OCI-LY3 (cell line): Measurements from ENCODE around the gene DFFB.

Experiments
- H2AFZ ChIP-seq: fragments of 200-600, 300-600 bp; shearing (Covaris generic); 2 replicates; pipeline ENCODE4 v1.6.0; 2014; ENCODE audit warnings: antibody characterized with exemption, low read depth, low read length
- H3K27ac ChIP-seq: fragments of 200-600, 300-600 bp; sonication (generic); 2 replicates; pipeline ENCODE4 v1.5.1; 2014; ENCODE audit warnings: mild to moderate bottlenecking, low read length, moderate library complexity, mixed read lengths
- H3K27me3 ChIP-seq: fragments of 200-600, 300-600 bp; sonication (generic); 2 replicates; pipeline ENCODE4 v1.6.1; 2014; ENCODE audit warnings: low read depth, low read length, mixed read lengths
- H3K36me3 ChIP-seq: fragments of 200-600, 300-600 bp; sonication (generic); replicated peaks from 2 replicates; pipeline ENCODE3; 2014; ENCODE audit warnings: low read depth, low read length, mixed read lengths
- H3K4me1 ChIP-seq: fragments of 300-600, 200-600 bp; sonication (generic); 2 replicates; pipeline ENCODE4 v1.6.1; 2014; ENCODE audit warnings: low read length, mixed read lengths
- H3K4me2 ChIP-seq: fragments of 200-600, 300-600 bp; sonication (generic); 2 replicates; pipeline ENCODE4 v1.6.1; 2014; ENCODE audit warnings: low read length, mixed read lengths
- H3K4me3 ChIP-seq: fragments of 300-600, 200-600 bp; sonication (generic); 2 replicates; pipeline ENCODE4 v1.5.1; 2014; ENCODE audit warnings: antibody characterized with exemption, mild to moderate bottlenecking, low read length, moderate library complexity
- H3K79me2 ChIP-seq: fragments of 300-600, 200-600 bp; shearing (Covaris generic); 2 replicates; pipeline ENCODE4 v1.6.1; 2014; ENCODE audit warnings: mild to moderate bottlenecking, low read length, mixed read lengths
- H3K9ac ChIP-seq: fragments of 300-600, 200-600 bp; shearing (Covaris generic); 2 replicates; pipeline ENCODE4 v1.6.0; 2014; ENCODE audit warnings: mild to moderate bottlenecking, low read length, moderate library complexity
- H3K9me3 ChIP-seq: fragments of 200-600, 300-600 bp; shearing (Covaris generic); 2 replicates; pipeline ENCODE4 v1.6.1; 2014; ENCODE audit warnings: low read length, mixed read lengths; ENCODE audit not compliant: insufficient read depth
- H4K20me1 ChIP-seq: fragments of 200-600, 300-600 bp; sonication (generic); 2 replicates; pipeline ENCODE4 v1.6.1; 2016; ENCODE audit warnings: low read length, mixed read lengths; ENCODE audit not compliant: insufficient read depth
- EZH2phosphoT487 ChIP-seq: fragments of 200-600 bp; shearing (Covaris generic); IDR thresholded peaks from 2 replicates; pipeline ENCODE4 v1.6.1; 2018; ENCODE audit warnings: antibody characterized with exemption, mixed run types, low read depth
- TF ChIP-seq, protein P1 (sequence below): fragments of 200-600, 300-600 bp; sonication (generic); IDR thresholded peaks from 2 replicates; pipeline ENCODE4 v1.5.1; 2014; ENCODE audit warnings: antibody characterized with exemption, low read length, low read depth

DFFB gene

DNA sequence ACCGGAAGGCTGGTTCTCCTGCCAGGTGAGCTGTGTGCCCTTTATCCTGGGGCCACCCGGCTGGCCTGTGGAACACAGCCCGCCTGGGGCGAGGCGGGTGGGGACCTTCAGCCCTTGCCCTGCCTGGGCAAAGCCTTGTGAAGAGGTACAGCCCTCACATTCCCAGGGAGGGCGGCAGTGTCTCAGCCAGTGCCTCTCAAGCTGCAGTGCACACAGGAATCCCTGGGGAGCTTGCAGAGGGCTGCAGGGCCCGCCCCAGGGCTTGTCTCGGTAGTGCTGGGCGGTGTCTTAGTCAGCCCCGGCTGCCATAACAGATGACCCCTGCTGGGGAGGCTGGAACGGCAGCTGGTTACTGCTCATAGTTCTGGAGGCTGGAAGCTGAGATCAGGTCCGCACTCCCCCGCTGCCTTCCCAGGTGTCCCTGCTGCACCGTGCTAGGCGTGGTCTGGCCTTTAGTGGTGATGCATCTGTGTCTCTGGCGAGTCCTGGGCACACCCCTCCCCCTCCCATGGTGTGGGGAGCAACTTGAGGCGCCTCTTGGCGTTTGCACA lies 12.6 kb downstream of the DFFB start:
- Histone ChIP-seq H3K4me1 (no peaks in the 10 kb centered on the region), H3K27ac (no peak overlapping the region), H3K4me3 (no peak overlapping the region)

DNA sequence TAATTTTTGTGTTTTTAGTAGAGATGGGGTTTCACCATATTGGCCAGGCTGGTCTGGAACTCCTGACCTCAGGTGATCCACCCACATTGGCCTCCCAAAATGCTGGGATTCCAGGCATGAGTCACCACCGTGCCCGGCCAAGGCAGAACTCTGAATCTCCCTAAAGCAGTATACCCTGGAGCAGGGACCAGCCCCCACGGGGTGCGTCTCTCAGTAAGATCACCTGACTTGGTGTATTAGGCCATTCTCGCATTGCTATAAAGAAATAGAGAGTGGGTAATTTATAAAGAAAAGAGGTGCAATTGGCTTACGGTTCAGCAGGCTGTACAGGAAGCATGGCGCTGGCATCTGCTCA lies 14.2 kb downstream of the DFFB start:
- H3K4me3 ChIP-seq = no peak overlapping the region
- H3K27ac ChIP-seq = no peak overlapping the region
- peaks cover 10% of the 10 kb centered on the region for H3K36me3 ChIP-seq
- no peaks in the 10 kb centered on the region for H3K4me1 ChIP-seq
- H3K9me3 ChIP-seq = no peaks in the 10 kb centered on the region
- no peak overlapping the region for H3K4me2 ChIP-seq
- no peaks in the 10 kb centered on the region for H3K79me2 ChIP-seq
- no peak overlapping the region for H2AFZ ChIP-seq
- TF ChIP-seq, protein P1, sequence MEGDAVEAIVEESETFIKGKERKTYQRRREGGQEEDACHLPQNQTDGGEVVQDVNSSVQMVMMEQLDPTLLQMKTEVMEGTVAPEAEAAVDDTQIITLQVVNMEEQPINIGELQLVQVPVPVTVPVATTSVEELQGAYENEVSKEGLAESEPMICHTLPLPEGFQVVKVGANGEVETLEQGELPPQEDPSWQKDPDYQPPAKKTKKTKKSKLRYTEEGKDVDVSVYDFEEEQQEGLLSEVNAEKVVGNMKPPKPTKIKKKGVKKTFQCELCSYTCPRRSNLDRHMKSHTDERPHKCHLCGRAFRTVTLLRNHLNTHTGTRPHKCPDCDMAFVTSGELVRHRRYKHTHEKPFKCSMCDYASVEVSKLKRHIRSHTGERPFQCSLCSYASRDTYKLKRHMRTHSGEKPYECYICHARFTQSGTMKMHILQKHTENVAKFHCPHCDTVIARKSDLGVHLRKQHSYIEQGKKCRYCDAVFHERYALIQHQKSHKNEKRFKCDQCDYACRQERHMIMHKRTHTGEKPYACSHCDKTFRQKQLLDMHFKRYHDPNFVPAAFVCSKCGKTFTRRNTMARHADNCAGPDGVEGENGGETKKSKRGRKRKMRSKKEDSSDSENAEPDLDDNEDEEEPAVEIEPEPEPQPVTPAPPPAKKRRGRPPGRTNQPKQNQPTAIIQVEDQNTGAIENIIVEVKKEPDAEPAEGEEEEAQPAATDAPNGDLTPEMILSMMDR = no peak
- TF ChIP-seq EZH2phosphoT487 = no peak
- no peaks in the 10 kb centered on the region for H4K20me1 ChIP-seq
- H3K27me3 ChIP-seq = no peaks in the 10 kb centered on the region
- H3K9ac ChIP-seq = no peak overlapping the region

More for the DNA sequence above, 12.6 kb downstream of the DFFB start:
- H3K4me2 ChIP-seq = no peak overlapping the region
- no peaks in the 10 kb centered on the region for H4K20me1 ChIP-seq
- no peaks in the 10 kb centered on the region for H3K27me3 ChIP-seq
- H3K9ac ChIP-seq = no peak overlapping the region
- H3K9me3 ChIP-seq = no peaks in the 10 kb centered on the region
- no peaks in the 10 kb centered on the region for H3K79me2 ChIP-seq
- peaks cover 9% of the 10 kb centered on the region for H3K36me3 ChIP-seq
- TF ChIP-seq, protein P1 = no peak
- no peak for TF ChIP-seq EZH2phosphoT487
- no peak overlapping the region for H2AFZ ChIP-seq

GRCh38 chr1:3872546-3872945 lies 15.3 kb downstream of the DFFB start:
- Histone ChIP-seq H3K4me1 (no peaks in the 10 kb centered on the region), H3K4me3 (no peak overlapping the region), H2AFZ (no peak overlapping the region), H3K9me3 (no peaks in the 10 kb centered on the region), H3K27me3 (no peaks in the 10 kb centered on the region), H4K20me1 (no peaks in the 10 kb centered on the region), H3K4me2 (no peak overlapping the region), H3K27ac (no peak overlapping the region), H3K36me3 (peaks cover 10% of the 10 kb centered on the region), H3K79me2 (no peaks in the 10 kb centered on the region), H3K9ac (no peak overlapping the region)
- TF ChIP-seq, protein P1 = no peak
- TF ChIP-seq EZH2phosphoT487 = no peak

DNA sequence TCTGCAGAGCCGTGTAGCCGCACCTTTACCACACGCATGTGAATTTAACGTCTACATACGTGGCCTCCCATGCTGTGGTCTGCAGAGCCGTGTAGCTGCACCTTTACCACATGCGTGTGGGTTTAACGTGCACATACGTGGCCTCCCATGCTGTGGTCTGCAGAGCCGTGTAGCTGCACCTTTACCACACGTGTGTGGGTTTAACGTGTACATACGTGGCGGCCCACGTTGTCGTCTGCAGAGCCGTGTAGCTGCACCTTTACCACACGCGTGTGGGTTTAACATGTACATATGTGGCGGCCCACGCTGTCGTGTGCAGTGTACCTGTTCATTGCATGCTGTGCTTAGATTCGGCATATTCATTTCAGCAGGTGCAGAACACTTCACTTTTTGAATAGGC lies 17.5 kb downstream of the DFFB start:
- Histone ChIP-seq H3K4me2 (no peak overlapping the region), H3K79me2 (no peaks in the 10 kb centered on the region), H3K4me1 (no peaks in the 10 kb centered on the region), H3K27me3 (no peaks in the 10 kb centered on the region), H3K27ac (no peak overlapping the region), H3K4me3 (no peak overlapping the region), H3K36me3 (peaks cover 19% of the 10 kb centered on the region), H3K9ac (no peak overlapping the region), H2AFZ (no peak overlapping the region), H4K20me1 (no peaks in the 10 kb centered on the region), H3K9me3 (no peaks in the 10 kb centered on the region)
- TF ChIP-seq EZH2phosphoT487 = no peak
- TF ChIP-seq, protein P1 = no peak
